COLO829 (cell line): ENCODE measurements around the gene LENG1.

ENCODE experiments used
- DNase-seq: peaks from one replicate; pipeline ENCODE4 v3.0.0; 2012; ENCODE audit warnings: low spot score

LENG1 gene

GRCh38 chr19:54108496-54108895, 51.0 kb downstream of the LENG1 start:
- DNase-seq, result no peak

GRCh38 chr19:54107876-54108490, 51.5 kb downstream of the LENG1 start:
- DNase-seq, result no peak

GRCh38 chr19:54106716-54107115, 52.8 kb downstream of the LENG1 start:
- DNase-seq, result no peak

- DNase-seq, result no peak
Observed at GRCh38 chr19:54105796-54106195, 53.7 kb downstream of the LENG1 start.
